GM18498 (cell line): ENCODE results near the gene LPP.

Experiments used
- ATAC-seq: cut with Tn5 transposase; IDR thresholded peaks from one replicate; pipeline ENCODE4 v1.9.1; 2021; ENCODE audit warnings: mild to moderate bottlenecking, moderate library complexity; ENCODE audit not compliant: unreplicated experiment

LPP gene

DNA sequence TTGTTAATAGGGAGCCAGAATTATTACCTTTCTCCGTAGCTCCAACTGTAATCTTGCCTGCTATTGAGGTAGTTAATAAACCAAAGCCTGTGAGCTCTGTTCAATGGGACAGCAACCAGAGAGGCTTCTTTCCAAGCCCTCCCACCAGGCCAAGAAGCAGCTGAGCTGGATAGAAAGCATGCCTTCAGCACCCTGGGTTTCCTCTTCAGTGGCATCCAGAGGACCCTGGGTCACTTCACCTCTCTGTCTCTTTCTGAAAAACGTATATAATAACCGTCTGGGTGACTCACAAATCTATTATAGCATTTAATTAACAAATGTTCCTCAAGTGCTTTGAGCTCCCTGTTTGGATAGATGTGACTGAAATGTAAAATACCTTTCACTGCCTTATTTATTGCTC is 420.0 kb downstream of the LPP start:
- ATAC-seq = no peak

DNA sequence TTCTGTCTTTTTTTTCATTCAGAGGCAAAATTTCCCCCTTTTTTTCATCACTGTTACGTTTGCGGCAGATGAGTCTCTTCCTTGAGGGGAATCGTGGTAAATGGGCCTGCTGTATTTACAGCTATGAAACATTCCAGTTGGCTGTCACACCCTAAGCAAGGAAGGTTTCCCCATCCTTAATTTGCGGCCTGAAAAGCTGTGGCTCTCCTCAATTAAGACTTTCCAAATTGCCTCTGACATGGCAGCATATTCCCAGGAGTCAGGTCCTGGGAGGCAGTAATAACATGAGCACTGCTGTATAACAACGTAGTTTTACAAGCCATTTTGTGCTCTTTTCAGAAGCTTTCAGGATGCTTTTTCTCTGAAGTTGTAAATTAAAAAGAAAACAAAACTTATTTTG is 420.9 kb downstream of the LPP start:
- no peak for ATAC-seq

DNA sequence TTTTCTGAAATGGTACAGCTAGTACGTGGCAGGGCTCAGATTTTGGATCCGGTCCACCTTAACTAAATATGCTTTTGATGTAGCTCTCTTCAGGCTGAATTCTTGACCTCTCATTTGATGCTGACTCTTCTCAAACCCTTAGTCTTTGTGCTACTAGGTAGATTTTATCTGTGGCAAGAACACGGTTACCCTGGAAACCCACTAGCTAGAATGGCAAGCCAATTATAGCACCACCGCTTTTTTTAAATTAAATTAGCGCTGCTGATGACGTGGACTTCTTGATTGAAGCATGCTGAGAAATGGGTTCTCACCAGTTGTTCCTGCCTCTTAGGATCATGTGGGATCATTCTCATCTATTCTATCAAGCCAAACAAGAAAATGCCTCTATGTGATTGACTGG is 421.5 kb downstream of the LPP start:
- ATAC-seq = no peak

DNA sequence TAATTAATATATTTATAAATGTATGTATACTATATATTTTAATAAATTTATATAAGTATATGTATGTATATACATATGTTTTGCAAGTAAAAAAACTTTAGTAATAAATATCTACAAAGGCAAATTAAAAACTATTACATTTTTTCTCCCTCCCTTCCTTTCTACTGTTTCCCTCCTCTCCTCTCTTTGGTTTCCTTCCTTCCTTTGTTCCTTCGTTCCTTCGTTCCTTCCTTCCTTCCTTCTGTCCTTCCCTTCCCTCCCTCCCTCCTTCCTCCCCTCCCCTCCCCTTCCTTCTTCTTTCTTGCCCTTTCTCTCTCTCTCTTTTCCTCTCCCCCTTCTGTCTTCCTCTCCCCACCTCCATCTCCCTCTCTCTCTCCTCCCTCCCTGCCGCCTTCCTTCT is 423.6 kb downstream of the LPP start:
- no peak for ATAC-seq

DNA sequence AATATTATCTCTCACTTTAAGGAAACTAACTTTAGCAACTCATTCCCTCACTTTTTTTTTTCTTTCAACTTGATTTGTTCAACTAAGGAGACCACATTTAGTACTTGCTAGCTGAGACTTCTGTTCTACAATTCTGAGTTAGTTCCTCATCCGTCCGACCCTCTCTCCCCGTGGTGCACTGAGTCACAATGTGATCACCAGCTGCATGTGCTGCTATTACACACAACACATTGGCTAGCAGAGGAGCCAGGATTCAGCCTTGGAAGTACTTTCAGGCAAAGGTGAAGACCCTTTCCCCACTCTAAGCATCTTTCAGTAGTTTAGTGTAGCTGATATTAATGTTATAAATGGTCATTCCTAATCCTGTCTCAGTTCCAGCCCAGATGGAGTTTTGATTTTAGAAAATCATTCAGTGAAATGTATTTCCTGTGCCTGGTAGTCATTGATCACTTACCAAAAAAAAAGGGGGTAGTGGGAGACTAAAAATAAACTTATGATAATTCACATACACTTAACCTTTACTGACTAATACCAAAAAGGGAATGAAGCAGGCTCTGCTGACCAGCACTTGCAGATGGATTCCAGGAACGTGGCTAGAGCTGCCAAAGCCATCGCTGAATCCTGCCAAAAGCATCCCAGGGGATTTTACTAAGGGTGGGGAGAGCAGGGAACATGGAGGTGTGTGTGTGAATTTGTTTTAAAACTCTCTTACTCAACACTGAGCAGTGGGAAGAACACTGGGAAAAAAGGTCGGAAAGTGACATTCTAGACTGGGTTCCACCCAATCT is 424.8 kb downstream of the LPP start:
- no peak for ATAC-seq

DNA sequence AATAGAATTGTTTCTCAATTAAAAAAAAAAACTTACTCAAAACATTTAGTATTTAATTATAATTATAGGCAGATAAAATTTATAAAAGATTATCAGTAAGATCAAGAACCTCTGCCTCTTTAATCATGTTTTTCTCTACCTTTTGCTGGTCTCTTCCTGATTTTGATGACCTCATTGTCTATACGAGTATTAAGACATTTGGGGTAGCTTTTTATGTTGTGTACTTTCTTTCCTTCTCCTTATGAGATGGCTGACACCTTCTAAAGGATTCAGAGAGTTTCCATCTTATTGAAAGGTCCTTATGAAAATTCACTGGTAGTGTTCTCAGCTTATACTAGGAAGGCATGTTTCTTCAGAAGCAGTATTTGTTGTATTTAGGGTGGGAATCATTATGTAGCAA is 426.3 kb downstream of the LPP start:
- ATAC-seq = no peak

DNA sequence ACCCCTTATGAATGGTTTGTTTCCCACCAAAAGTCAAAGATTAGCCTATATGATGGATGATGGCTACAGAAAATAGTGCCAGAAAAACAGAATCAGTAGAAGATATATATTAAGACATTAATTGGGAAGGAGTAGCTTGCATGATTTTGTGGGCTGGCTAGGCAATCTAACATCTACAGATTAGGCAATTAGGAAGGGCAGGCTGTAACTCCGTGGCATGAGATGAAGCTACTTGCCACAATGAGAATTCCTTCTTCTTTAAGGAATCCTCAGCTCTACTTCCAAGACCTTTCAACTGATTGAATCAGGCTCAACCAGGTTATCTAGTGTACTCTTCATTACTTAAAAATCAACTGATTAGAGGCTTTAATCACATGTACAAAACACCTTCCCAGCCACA is 426.7 kb downstream of the LPP start:
- no peak for ATAC-seq

DNA sequence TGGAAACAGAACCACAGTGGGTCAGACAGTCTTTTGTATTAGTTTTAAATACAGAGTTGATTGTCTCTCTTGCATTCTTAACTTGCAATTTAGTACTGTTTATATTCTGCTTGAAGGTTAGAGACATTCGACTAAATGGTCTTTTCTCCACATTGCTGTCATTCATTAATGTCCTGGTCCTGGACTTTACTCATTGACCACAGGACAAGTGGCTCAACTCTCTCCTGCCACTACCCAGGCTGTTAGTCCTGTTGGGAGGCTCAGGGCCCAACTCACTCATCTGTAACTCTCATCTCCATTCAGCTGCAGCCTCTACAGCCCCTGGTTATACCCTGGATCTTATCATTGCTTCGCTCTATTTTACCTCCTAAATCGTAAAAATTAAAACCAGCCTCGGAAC is 427.4 kb downstream of the LPP start:
- ATAC-seq = no peak

DNA sequence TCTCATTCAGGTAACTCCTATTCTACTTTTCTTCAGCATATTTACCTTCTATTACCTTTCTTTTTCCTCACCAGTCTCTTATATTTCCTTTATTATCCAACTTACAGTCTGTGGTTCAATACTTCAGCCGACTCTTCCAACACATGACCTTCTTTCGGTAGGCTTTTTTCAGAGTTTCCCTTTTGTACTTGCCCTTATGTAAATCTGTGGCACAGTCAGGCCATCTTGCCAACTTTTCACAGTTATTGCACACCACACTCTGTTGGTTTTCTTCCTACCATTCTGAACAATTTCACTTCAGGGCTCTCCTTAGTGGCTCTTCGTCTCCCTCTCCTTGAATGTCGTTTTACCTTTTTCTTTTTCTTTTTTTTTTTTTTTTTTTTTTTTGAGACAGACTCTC is 427.8 kb downstream of the LPP start:
- peak; percentile 58 for ATAC-seq

DNA sequence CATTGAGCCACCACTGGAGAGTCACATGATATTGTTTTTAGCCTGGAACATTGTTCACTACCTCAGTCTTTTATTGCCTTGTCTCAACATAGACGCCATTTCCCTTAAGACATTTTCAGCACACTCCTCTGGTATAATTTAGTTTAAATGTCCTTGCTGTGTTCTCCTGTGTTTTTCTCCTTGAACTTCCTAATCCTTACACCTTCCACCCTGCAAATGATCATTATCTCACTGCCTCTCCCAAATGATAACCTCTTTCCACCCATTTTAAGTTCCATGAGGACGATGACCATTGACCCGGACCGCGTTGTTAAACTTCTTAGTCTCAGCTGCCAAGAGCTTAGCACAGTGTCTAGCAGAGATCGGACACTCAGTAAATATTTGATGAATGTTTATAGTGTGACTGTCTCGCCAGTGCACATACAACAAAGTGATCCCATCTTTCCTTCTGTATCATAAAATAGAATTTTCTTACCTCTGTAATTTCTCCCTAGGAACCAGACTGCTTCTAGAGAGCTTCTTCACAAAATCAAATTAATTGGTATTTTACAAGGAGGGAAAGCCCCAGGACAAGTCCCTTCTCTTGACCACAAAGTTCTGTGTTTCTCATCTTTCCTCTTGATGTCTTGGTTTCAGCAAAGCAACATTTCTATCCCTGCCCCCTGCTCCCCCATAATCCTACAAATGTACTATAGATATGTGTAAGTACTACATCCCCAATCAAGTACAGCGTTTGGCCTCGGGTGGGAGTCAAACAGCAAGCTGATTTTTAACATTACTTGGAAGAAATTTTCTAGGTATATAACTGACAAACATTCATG is 429.6 kb downstream of the LPP start:
- ATAC-seq = no peak

DNA sequence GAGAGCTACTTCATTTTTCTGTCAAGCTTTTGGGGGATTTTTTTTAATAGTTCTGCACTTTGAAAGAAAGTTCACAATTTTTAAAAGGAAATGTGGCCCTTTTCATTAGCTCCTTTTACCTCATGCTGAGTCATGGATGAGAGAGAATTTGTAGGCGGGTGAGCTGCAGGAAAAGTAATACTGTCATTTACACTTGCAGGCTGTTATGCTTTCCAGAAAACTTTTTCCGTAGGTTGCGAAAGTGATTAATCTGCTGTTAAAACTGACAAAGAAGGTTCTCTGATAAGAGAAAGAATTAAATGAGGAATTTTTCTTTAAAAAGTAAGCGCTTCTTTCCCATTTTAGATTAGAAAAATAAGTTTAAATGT is 430.2 kb downstream of the LPP start:
- no peak for ATAC-seq

DNA sequence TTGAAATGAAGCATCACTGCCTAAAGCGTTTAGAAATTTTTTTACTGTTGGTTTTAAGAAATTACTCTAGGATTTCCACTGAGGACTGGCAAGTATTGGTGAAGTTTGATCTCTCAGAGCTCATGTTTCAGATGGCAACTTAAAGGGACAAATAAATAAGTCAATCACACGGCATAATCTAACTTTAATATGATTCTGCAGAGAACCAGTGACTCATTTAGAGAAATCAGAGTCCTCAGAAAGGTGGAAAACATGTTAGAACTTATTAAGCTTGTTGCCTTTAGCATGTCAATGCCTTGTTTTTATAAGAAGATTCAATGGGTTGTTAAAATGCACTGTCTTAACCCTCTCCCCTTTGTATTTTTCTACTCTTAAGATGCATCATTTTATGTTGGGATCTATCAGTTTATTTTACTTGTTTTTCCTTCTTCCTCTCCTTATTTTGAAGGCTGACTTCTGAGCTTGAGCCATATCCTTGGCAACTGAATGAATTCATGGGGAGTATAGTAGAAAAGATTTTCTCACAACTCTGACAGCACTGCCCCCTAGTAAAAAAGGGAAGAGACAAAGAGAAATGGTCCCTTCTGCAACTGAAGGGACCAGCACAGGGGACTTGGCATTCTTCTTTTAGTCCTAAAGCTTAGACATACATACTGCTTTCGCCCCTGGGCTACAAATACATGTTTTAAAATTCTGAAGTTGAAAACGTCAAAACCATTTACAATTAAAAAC is 431.2 kb downstream of the LPP start:
- no peak for ATAC-seq

DNA sequence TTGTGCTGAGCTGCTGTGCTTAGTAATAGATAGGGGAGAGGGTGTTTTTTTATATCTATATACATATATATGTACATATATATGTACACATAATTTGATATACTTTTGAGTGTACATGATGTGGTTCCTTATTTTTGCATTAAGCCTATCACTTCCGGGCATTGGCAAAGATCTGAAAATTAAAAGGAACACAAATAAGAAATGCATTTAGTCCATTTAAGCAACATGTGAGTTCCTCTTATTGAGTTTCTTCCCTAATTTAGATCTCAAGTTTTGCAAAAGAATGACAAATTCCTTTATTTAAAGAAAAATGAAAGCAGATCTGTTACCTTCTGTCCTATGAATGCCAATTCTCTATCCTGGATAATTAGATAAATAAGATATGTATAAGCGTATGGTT is 435.1 kb downstream of the LPP start:
- no peak for ATAC-seq

DNA sequence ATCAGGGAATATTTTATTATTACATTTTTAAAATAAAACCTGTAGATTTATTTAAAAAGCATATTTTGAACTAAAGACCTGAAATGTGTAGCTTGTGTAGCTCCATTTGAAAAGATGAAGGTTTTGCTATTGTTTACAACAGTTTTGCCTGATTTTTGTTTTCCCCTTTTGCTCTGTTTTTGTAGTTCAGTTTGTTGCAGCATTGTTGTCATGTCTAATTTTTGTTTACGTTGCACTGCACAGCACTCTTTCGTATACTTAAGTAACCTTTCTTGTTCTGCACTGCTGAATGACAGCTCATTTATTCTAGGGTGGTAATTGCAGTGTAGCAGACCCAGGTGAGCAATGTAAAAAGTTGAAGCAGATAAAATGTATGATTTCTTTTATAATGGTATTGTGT is 435.8 kb downstream of the LPP start:
- no peak for ATAC-seq

DNA sequence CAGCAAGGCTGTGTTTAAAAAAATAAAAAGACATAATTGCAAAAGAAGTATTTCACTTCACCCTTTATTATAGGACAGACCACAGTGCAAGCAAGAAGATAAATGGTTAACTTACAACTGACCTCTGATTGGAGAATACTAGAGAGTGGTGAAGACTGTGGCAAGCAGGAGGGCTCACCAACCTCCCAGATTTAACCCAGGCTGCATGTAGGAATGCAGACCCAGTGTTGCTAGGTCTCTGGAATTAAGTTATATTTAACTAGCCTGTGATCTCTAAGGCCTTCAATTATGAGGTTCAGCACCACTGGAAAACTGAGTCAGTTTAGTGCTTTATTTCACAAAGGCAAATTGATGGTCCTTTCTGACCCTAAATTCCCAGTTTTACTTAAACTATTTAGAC is 436.6 kb downstream of the LPP start:
- no peak for ATAC-seq

DNA sequence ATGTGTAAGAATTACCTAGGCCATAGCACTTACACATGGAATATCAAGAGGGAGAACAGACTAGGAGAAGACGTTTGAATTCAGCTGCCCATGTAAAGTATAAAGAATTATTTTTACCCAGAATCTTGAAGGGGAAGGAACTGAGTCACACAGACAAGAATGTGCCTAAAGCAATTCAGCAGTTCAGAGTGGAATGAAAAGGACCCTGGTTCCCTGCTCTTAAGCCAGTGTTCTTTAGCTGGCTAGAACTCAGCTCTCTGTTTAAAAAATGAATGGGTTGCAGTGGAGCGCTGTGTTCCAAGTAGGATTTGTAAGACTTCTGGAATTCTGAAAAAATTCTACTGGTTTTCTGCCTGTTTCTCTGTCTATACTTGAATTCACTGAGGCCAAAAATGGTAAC is 440.2 kb downstream of the LPP start:
- no peak for ATAC-seq

DNA sequence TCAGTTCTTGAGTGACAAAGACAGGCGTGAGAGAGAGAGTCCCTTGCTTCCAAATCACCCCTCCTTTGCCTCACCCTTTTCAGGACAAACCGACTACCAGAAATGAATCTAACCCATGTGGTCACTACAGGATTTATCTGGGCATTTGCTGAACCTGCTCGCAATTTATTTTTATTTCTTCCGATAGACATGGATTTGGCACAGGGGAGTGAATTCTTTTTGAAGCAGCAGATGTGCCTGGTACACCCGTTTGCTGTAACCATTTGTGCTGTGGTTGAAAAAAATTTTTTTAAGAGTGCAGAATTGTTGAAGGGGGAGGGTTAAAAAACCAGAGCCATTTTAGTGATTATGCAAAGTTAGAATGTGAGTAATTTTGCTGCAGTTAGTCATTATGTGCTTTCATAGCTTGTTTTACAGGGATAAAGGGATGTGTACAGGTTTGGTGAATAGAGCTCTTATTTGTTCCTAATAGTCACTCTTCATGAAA is 442.0 kb downstream of the LPP start:
- no peak for ATAC-seq

DNA sequence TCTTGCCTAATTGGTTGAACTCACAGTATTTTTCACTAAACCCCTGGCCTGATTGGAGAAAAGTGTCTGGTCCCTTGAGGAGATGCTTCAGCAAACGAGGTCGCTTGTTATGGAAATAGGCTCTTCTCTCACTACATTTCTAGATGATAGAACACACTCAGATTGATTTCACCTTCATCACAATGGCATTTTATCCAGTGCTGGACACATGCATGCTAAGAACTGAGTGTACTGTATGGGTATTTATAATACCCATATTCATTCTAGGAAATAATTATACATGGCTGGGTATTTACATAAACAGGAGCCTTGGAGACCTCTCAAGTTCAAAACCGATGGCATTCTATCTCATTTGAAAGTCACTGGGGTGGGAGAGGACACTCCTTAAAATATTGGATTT is 444.9 kb downstream of the LPP start:
- ATAC-seq = no peak

DNA sequence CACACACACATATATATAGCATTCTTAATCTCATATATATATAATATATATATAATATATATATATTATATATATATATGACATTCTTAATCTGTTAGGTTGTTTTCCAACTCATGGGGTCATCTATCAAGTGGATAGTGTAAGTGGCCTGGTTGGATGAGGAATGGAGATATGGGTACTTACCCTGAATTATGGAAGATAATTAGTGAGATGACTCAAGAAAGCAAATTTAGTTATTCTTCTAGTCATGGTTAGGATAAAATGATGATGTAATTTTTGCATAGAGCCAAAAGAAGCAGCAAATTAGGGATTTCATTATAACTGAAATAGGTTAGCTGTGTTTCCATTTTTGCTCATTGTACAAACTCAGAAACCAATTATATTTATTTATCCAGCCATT is 448.2 kb downstream of the LPP start:
- ATAC-seq = no peak

DNA sequence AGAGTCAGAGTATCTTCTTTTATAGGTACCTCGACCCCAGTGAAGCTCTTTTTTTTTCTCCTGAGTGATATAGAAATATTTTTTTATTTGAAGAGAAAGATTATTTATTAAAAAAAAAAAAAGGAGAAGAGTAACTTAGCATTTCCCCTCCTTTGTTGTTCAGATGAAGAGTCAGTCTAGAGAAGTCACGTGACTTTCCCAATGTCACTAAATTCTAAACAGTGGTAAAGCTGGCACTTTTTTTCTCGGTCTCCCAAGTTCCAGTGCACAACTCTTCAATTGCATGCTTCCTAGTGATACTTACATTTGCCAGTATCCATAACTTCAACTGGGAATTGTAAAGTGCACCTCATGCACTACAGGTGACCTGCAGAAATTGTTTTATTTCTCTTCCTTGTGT is 448.7 kb downstream of the LPP start:
- no peak for ATAC-seq

DNA sequence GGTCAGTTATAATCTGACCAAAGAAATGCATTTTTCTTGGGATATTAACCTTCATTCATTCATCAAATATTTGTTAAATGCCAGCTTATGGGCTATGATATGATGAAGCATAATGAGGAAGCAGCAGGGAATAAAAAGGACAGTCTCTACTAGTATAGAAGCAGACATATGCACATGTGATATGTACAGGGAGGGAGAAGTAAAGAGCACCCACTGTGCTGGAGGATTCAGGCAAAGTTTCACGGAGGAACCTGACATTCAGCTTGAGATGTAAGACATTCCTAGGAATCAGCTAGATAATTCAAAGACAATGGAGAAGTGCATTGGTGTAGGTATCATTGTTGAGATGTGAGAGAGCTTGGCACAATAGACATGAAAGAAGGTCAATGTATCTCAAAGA is 450.7 kb downstream of the LPP start:
- no peak for ATAC-seq

DNA sequence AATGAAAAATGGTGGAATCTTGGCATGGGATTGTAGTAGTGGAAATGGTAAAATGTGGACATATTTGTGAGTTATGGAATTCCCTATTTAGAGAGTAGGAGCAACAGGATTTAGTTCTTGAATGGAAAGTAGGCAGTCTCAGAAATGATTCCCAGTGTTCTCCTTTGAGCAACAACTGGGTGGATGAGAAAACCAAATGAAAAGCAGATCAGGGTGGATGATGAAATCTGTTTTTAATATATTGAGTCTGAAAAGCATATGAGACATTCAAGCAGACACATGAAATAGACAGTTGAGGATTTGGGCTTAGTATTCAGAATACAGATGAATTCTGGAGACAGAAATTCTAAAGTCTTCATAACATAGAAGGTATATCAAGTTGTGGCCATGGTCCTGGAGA is 451.3 kb downstream of the LPP start:
- no peak for ATAC-seq
